ENCODE measurements around the gene IDS. TPM values are rescaled to one million over a fixed set of nuclear protein-coding genes. Genes with fewer than 3 reads are reported as not detected.

IDS gene
- total RNA-seq, 1 experiment from 2014 or later: 31.6 TPM

Other genes with a start within 250 kb of the IDS start
- gene EOLA1, start 35.7 kb upstream of the IDS start, total RNA-seq (2014; rRNA removed; shearing (Covaris generic)): 19.4 and 20.9 TPM in 2 replicates
- gene HSFX3, start 44.6 kb upstream of the IDS start, total RNA-seq (2014; rRNA removed; shearing (Covaris generic)): not detected in 2 replicates
- 0.27 TPM in 1 of 2 replicates, not detected in the other for gene MAGEA9B, start 82.2 kb upstream of the IDS start, total RNA-seq (2014; rRNA removed; shearing (Covaris generic))
- gene HSFX2, start 90.0 kb upstream of the IDS start, total RNA-seq (2014; rRNA removed; shearing (Covaris generic)): not detected in 2 replicates
- gene TMEM185A, start 126.5 kb upstream of the IDS start, total RNA-seq (2014; rRNA removed; shearing (Covaris generic)): 16.9 and 18.0 TPM in 2 replicates
- gene MAGEA11, start 206.8 kb upstream of the IDS start, total RNA-seq (2014; rRNA removed; shearing (Covaris generic)): 0.24 and 0.43 TPM in 2 replicates